H1 (cell line): ENCODE results near the gene GRID1. TPM values are rescaled to one million over a fixed set of nuclear protein-coding genes. Genes with fewer than 3 reads are reported as not detected.

Source experiments
- CTCF ChIA-PET: fragments of 300-600 bp; sonication (Branson Sonifier 250); formaldehyde crosslinking; loops from one replicate; lab custom pipeline; 2021; ENCODE audit not compliant: partially characterized antibody; lab: Charles Lee
- POLR2A ChIA-PET: fragments of 300-600 bp; sonication (Branson Sonifier 250); formaldehyde crosslinking; loops from one replicate; lab custom pipeline; 2021; ENCODE audit warnings: inconsistent platforms; ENCODE audit not compliant: partially characterized antibody; lab: Charles Lee
- DNase-seq, 2 experiments: peaks; one replicate each; pipeline versions ENCODE4 v3.0.0 to v3.0.0-alpha.2; 2010 to 2022; ENCODE audit warnings: low spot score in 2 of 2, low read depth in 1 of 2, mixed read lengths in 1 of 2
- FAIRE-seq: peaks from 2 replicates; lab custom pipeline; 2011; peaks lifted over from hg19 to GRCh38; lab: Jason Lieb, UNC
- H2AFZ ChIP-seq: 2 replicates; pipeline ENCODE4 v1.8.1; 2012; ENCODE audit warnings: low read length, inconsistent platforms
- H2AK5ac ChIP-seq: 2 replicates; pipeline ENCODE4 v1.6.1; 2013; ENCODE audit warnings: low read depth, low read length
- H2BK120ac ChIP-seq: replicated peaks from 2 replicates; pipeline ENCODE3; 2013; ENCODE audit warnings: low read depth, low read length, inconsistent platforms
- H2BK12ac ChIP-seq: 2 replicates; pipeline ENCODE4 v1.6.1; 2013; ENCODE audit warnings: low read depth, low read length
- H2BK15ac ChIP-seq: 2 replicates; pipeline ENCODE4 v1.6.1; 2013; ENCODE audit warnings: low read length
- H2BK20ac ChIP-seq: 2 replicates; pipeline ENCODE4 v1.6.1; 2013; ENCODE audit warnings: low read length
- H2BK5ac ChIP-seq: 2 replicates; pipeline ENCODE4 v1.6.1; 2013; ENCODE audit warnings: low read depth, low read length
- H3K14ac ChIP-seq: 2 replicates; pipeline ENCODE4 v1.6.1; 2013; ENCODE audit warnings: inconsistent platforms; ENCODE audit not compliant: insufficient read length
- H3K18ac ChIP-seq: 2 replicates; pipeline ENCODE4 v1.6.1; 2013; ENCODE audit warnings: low read length; ENCODE audit errors: extremely low read depth
- H3K23ac ChIP-seq: 2 replicates; pipeline ENCODE4 v1.6.1; 2013; ENCODE audit warnings: inconsistent platforms; ENCODE audit not compliant: insufficient read length
- H3K23me2 ChIP-seq: 2 replicates; pipeline ENCODE4 v1.6.1; 2013; ENCODE audit warnings: low read depth, low read length
- H3K27ac ChIP-seq: 2 replicates; pipeline ENCODE4 v1.6.1; 2011; ENCODE audit warnings: low read depth, low read length, inconsistent platforms
- H3K27me3 ChIP-seq, 4 experiments: replicated peaks in 1 of 4; 1 replicate in 1 of 4; 2 replicates in 3 of 4; pipeline versions ENCODE4 v1.6.1 to v1.8.1; 2011 to 2013; ENCODE audit warnings: low read length in 3 of 4, mild to moderate bottlenecking in 3 of 4, inconsistent platforms in 2 of 4, mixed read lengths in 2 of 4, moderate library complexity in 1 of 4; ENCODE audit not compliant: control insufficient read depth in 3 of 4, insufficient read depth in 3 of 4; ENCODE audit errors: extremely low read depth in 1 of 4
- H3K36me3 ChIP-seq, 4 experiments: 2 replicates each; pipeline versions ENCODE4 v1.6.1 to v1.8.1; 2011 to 2013; ENCODE audit warnings: mild to moderate bottlenecking in 4 of 4, low read length in 3 of 4, moderate library complexity in 2 of 4, control low read depth in 1 of 4, inconsistent platforms in 1 of 4; ENCODE audit not compliant: insufficient read depth in 4 of 4, control insufficient read depth in 2 of 4
- H3K4ac ChIP-seq: replicated peaks from 2 replicates; pipeline ENCODE3; 2013; ENCODE audit warnings: low read length, low read depth, mixed read lengths, inconsistent platforms; ENCODE audit not compliant: insufficient read length
- H3K4me1 ChIP-seq, 4 experiments: replicated peaks in 1 of 4; 1 replicate in 1 of 4; 2 replicates in 3 of 4; pipeline versions ENCODE4 v1.6.1 to v1.8.1; 2011 to 2013; ENCODE audit warnings: low read length in 3 of 4, inconsistent platforms in 2 of 4, mixed read lengths in 1 of 4; ENCODE audit not compliant: insufficient read depth in 4 of 4, control insufficient read depth in 3 of 4
- H3K4me2 ChIP-seq, 2 experiments: 2 replicates each; pipeline versions ENCODE4 v1.6.1 to v1.8.1; 2011 to 2013; ENCODE audit warnings: low read depth in 2 of 2, low read length in 2 of 2, control low read depth in 1 of 2, inconsistent platforms in 1 of 2, mild to moderate bottlenecking in 1 of 2; ENCODE audit not compliant: insufficient read depth in 1 of 2
- H3K4me3 ChIP-seq, 4 experiments: fragments of 200-600, 300-600 bp in 1 of 4; sonication (generic), shearing (Covaris generic), sonication (Bioruptor Twin) in 1 of 4; 2 replicates each; pipeline versions ENCODE4 v1.5.1 to v1.8.1; 2011 to 2016; ENCODE audit warnings: low read length in 4 of 4, low read depth in 3 of 4, control low read depth in 2 of 4, inconsistent platforms in 2 of 4, mild to moderate bottlenecking in 2 of 4, mixed read lengths in 1 of 4, moderate library complexity in 1 of 4; ENCODE audit not compliant: insufficient read depth in 2 of 4; ENCODE audit errors: extremely low read depth in 1 of 4
- H3K56ac ChIP-seq: replicated peaks from 2 replicates; pipeline ENCODE3; 2013; ENCODE audit warnings: low read depth, mild to moderate bottlenecking, mixed read lengths, low read length, inconsistent platforms; ENCODE audit not compliant: insufficient read length
- H3K79me1 ChIP-seq: 2 replicates; pipeline ENCODE4 v1.6.1; 2013; ENCODE audit warnings: low read depth, low read length, control low read depth
- H3K79me2 ChIP-seq, 2 experiments: 2 replicates each; pipeline versions ENCODE4 v1.6.1 to v1.8.1; 2012 to 2013; ENCODE audit warnings: low read length in 2 of 2, mild to moderate bottlenecking in 2 of 2, inconsistent platforms in 1 of 2; ENCODE audit not compliant: insufficient read depth in 2 of 2, control insufficient read depth in 1 of 2
- H3K9ac ChIP-seq, 4 experiments: replicated peaks in 1 of 4; 1 replicate in 1 of 4; 2 replicates in 3 of 4; pipeline versions ENCODE4 v1.6.1 to v1.8.1; 2011 to 2013; ENCODE audit warnings: low read depth in 3 of 4, low read length in 3 of 4, control low read depth in 2 of 4, mild to moderate bottlenecking in 2 of 4, moderate library complexity in 2 of 4, inconsistent platforms in 1 of 4; ENCODE audit errors: extremely low read depth in 1 of 4
- H3K9me3 ChIP-seq, 2 experiments: 2 replicates each; pipeline versions ENCODE4 v1.6.1 to v1.8.1; 2012 to 2013; ENCODE audit warnings: mild to moderate bottlenecking in 2 of 2, moderate library complexity in 2 of 2, control low read depth in 1 of 2, inconsistent platforms in 1 of 2, low read depth in 1 of 2, low read length in 1 of 2, mixed read lengths in 1 of 2; ENCODE audit not compliant: insufficient read depth in 2 of 2
- H4K20me1 ChIP-seq, 2 experiments: replicated peaks in 1 of 2; 2 replicates each; pipeline versions ENCODE3 to v1.8.1; 2011 to 2013; ENCODE audit warnings: inconsistent platforms in 2 of 2, low read length in 2 of 2, mild to moderate bottlenecking in 1 of 2; ENCODE audit not compliant: insufficient read depth in 2 of 2, control insufficient read depth in 1 of 2
- H4K5ac ChIP-seq: 2 replicates; pipeline ENCODE4 v1.6.1; 2013; ENCODE audit warnings: low read length, low read depth, mixed read lengths, inconsistent platforms; ENCODE audit not compliant: insufficient read length
- H4K8ac ChIP-seq: 2 replicates; pipeline ENCODE4 v1.8.0; 2013; ENCODE audit warnings: mild to moderate bottlenecking, moderate library complexity, low read length, inconsistent platforms; ENCODE audit not compliant: insufficient read depth; ENCODE audit errors: extremely low read depth
- H4K91ac ChIP-seq: replicated peaks from 2 replicates; pipeline ENCODE3; 2013; ENCODE audit warnings: low read length, mixed read lengths, inconsistent platforms; ENCODE audit not compliant: insufficient read length
- CBX5 ChIP-seq: fragments of 300-800, 300-1000 bp; sonication (generic); IDR thresholded peaks from 2 replicates; pipeline ENCODE4 v1.7.1; 2016; ENCODE audit warnings: antibody characterized with exemption, low read length, low read depth
- CEBPB ChIP-seq: IDR thresholded peaks from 2 replicates; pipeline ENCODE4 v1.6.1; 2012; ENCODE audit warnings: low read depth, low read length
- CHD2 ChIP-seq: IDR thresholded peaks from 2 replicates; pipeline ENCODE4 v1.6.1; 2012; ENCODE audit warnings: low read length, improper control_type of control experiment
- CREB1 ChIP-seq: IDR thresholded peaks from 2 replicates; pipeline ENCODE4 v1.6.1; 2012; ENCODE audit warnings: inconsistent platforms
- EP300 ChIP-seq, 2 experiments: IDR thresholded peaks; 1 replicate in 1 of 2; 2 replicates in 1 of 2; pipeline ENCODE4 v1.6.1; 2011 to 2012; ENCODE audit warnings: low read depth in 2 of 2, low read length in 2 of 2, mild to moderate bottlenecking in 2 of 2, borderline replicate concordance in 1 of 2, inconsistent platforms in 1 of 2, moderate library complexity in 1 of 2
- POLR2AphosphoS5 ChIP-seq: IDR thresholded peaks from 2 replicates; pipeline ENCODE4 v1.6.1; 2011; ENCODE audit warnings: low read depth, low read length
- RNF2 ChIP-seq: fragments of 200-900, 300-1000 bp; sonication (generic); IDR thresholded peaks from 2 replicates; pipeline ENCODE4 v1.7.1; 2016; ENCODE audit warnings: borderline replicate concordance, low read depth, mild to moderate bottlenecking, antibody characterized with exemption, low read length; ENCODE audit not compliant: poor library complexity, severe bottlenecking; ENCODE audit errors: missing control alignments
- SIN3A ChIP-seq, 2 experiments: IDR thresholded peaks in 1 of 2; conservative IDR thresholded peaks in 1 of 2; 2 replicates each; pipeline ENCODE4 v1.6.1; 2011 to 2012; ENCODE audit warnings: low read length in 2 of 2, improper control_type of control experiment in 1 of 2, low read depth in 1 of 2, mild to moderate bottlenecking in 1 of 2
- SP1 ChIP-seq: IDR thresholded peaks from 2 replicates; pipeline ENCODE4 v1.6.1; 2011; ENCODE audit warnings: low read depth, low read length
- SRF ChIP-seq: IDR thresholded peaks from 2 replicates; pipeline ENCODE4 v1.6.1; 2011; ENCODE audit warnings: mild to moderate bottlenecking, low read depth, low read length, moderate library complexity
- SUZ12 ChIP-seq: fragments of 200-600 bp; sonication (generic); IDR thresholded peaks from 2 replicates; pipeline ENCODE4 v1.6.1; 2012; ENCODE audit warnings: mild to moderate bottlenecking, inconsistent platforms, low read length, moderate library complexity, mixed read lengths
- TAF7 ChIP-seq: optimal IDR thresholded peaks from 2 replicates; pipeline ENCODE3; 2011; ENCODE audit warnings: low read depth, mild to moderate bottlenecking, inconsistent platforms, low read length, moderate library complexity, borderline replicate concordance
- WGBS, 2 experiments: shearing (Covaris generic) in 1 of 2; methylation state at CpG; one replicate each; pipeline versions ENCODE4 v1.1.6 to v1.1.7; 2013 to 2015; ENCODE audit warnings: low lambda C conversion rate in 2 of 2, mixed read lengths in 2 of 2, inconsistent platforms in 1 of 2, low coverage in 1 of 2, missing lambda C conversion rate in 1 of 2; ENCODE audit not compliant: insufficient replicate concordance in 2 of 2, insufficient coverage in 1 of 2, insufficient read length in 1 of 2; ENCODE audit errors: extremely low coverage in 1 of 2, missing lambda C conversion rate in 1 of 2; 5-methylcytosine and 5-hydroxymethylcytosine counted together
- polyA plus RNA-seq, 7 experiments: library from polyadenylated mRNA; depleted of rRNA in 3 of 7; stranded (reverse) in 5 of 7; unstranded in 2 of 7; fragments of >200 nt in 5 of 7; fragments of 200-250 nt in 2 of 7; gene quantifications; 1 replicate in 5 of 7; 2 replicates in 1 of 7; 4 replicates in 1 of 7; pipeline versions ENCODE4 v1.2.1 to v1.2.3, GENCODE V29; 2011 to 2013; ENCODE audit warnings: missing spikeins in 2 of 7, mixed read lengths in 2 of 7
- total RNA-seq: library from RNA; stranded (reverse); fragmentation: NEBNext Ultra II Directional; extraction: Animal tissue kit (Norgen Biotek cat#: 25700); gene quantifications from 2 replicates; pipeline ENCODE4 v1.2.1, GENCODE V29; 2021
- TF ChIP-seq, protein P1 (sequence below): IDR thresholded peaks from 2 replicates; pipeline ENCODE4 v1.6.1; 2012; ENCODE audit warnings: inconsistent platforms

The GRID1 gene
- total and polyA plus RNA-seq, 2 of the 8 experiments (the other 6 are each of a cell fraction or from before 2014, with no cell fraction given): 0.22 to 0.30 TPM

DNA sequence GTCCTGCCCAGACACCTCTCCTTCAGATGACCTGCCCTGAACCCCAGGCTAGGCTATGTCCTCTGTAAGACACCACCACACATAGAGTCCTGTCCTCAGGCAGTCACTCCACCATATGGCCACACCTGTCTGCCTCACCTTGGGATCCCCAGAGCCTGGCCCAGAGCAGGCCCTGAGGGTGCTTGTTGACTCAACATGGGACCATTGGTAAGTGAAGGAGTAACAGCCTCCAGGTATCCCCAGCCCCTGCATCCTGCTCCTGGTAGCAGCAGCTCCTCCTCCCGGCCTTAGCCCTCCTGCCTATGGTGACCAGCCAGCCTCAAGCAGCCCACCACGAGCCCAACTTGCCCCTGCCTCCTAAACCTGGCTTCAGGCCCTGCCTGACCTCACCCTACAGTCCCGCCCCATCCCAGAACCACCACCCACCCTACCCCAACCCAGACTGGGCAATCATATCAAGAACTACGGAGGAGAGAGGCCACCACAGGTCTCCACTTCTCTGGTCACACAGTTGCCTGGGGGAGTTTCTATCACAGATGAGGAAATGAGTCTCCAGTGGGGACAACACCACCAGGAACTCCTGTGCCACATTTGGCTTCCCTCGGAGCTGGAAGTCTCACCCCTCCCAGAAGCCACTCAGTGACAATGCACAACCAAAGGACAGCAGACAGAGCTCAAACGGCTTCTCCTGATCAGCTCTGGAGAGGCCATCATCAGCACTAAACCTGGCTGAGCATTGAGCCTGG lies 136.6 kb downstream of the GRID1 start:
- Histone ChIP-seq H3K4me3 (no peak overlapping the region), H3K23me2 (peaks cover 4% of the 10 kb centered on the region; the same call in 1 of the 2 replicates), H3K56ac (no peak overlapping the region), H4K8ac (no peak overlapping the region), H4K20me1 (no peaks in the 10 kb centered on the region), H3K4me1 (peaks cover 0 to 22% (median 15%) of the 10 kb centered on the region in 4 experiments; a peak in 6 of 7 replicates), H2BK5ac (no peak overlapping the region), H2BK12ac (no peak overlapping the region), H3K23ac (no peak overlapping the region), H3K9ac (no peak overlapping the region), H3K79me1 (no peaks in the 10 kb centered on the region), H4K5ac (no peak overlapping the region), H3K27me3 (no peaks in the 10 kb centered on the region), H3K4ac (no peak overlapping the region), H2BK15ac (no peak overlapping the region), H3K14ac (no peak overlapping the region), H2AK5ac (no peak overlapping the region), H2AFZ (no peak overlapping the region), H3K9me3 (no peaks in the 10 kb centered on the region), H3K36me3 (no peaks in the 10 kb centered on the region), H3K18ac (no peak overlapping the region), H3K79me2 (no peaks in the 10 kb centered on the region), H2BK20ac (no peak overlapping the region), H3K4me2 (no peak overlapping the region), H2BK120ac (no peak overlapping the region), H4K91ac (no peak overlapping the region), H3K27ac (no peak overlapping the region)
- ChIA-PET POLR2A (no interaction called here), CTCF (interaction anchor here (0.6 to 1.4 kb wide), 2 partner anchors 120 to 807 kb away, joined by 3 read pairs; no protein-coding TSS in a partner anchor)
- DNase-seq: no peak
- WGBS, 2 experiments: 80% methylated on average over 3 of the region's 6 CpGs; no CpG with 5 or more reads in 1 of the 2 experiments
- FAIRE-seq: no peak
- TF ChIP-seq CEBPB: no peak
- no peak for TF ChIP-seq CBX5
- TF ChIP-seq RNF2: no peak
- TF ChIP-seq SIN3A (conservative IDR thresholded peaks at IDR 0.05 in 1 of 2, IDR thresholded peaks at IDR 0.05 in 1 of 2; ENCODE audit: low read depth in 1 of 2, low read length in 2 of 2): no peak
- TF ChIP-seq SP1: no peak
- TF ChIP-seq CREB1: no peak
- no peak for TF ChIP-seq CHD2
- TF ChIP-seq SRF: no peak
- no peak for TF ChIP-seq EP300 (IDR thresholded peaks at IDR 0.05; ENCODE audit: borderline replicate concordance in 1 of 2, low read depth in 2 of 2, low read length in 2 of 2)
- no peak for TF ChIP-seq SUZ12
- TF ChIP-seq POLR2AphosphoS5: no peak
- no peak for TF ChIP-seq TAF7
- TF ChIP-seq, protein P1, sequence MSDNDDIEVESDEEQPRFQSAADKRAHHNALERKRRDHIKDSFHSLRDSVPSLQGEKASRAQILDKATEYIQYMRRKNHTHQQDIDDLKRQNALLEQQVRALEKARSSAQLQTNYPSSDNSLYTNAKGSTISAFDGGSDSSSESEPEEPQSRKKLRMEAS: no peak
